BLaER1 treated with 17β-estradiol and CSF1 and Interleukin-3, amounts not matched to agents 10 nM and 100 nM (cell line): Measurements from ENCODE around the gene IDH3G.

ENCODE experiments used
- H3K27ac ChIP-seq, 11 experiments: shearing (Covaris generic); formaldehyde crosslinking; 2 replicates each; pipeline ENCODE4 v1.8.1; 2022
- H3K27me3 ChIP-seq, 11 experiments: shearing (Covaris generic); formaldehyde crosslinking; 2 replicates each; pipeline ENCODE4 v1.8.1; 2022
- H3K36me3 ChIP-seq, 11 experiments: shearing (Covaris generic); formaldehyde crosslinking; 2 replicates each; pipeline ENCODE4 v1.8.1; 2022
- H3K4me1 ChIP-seq, 10 experiments: shearing (Covaris generic); formaldehyde crosslinking; 2 replicates each; pipeline ENCODE4 v1.8.1; 2022
- H3K4me2 ChIP-seq, 11 experiments: shearing (Covaris generic); formaldehyde crosslinking; 2 replicates each; pipeline ENCODE4 v1.8.1; 2022
- H3K4me3 ChIP-seq, 10 experiments: shearing (Covaris generic); formaldehyde crosslinking; 2 replicates each; pipeline ENCODE4 v1.8.1; 2022
- H3K9ac ChIP-seq, 11 experiments: shearing (Covaris generic); formaldehyde crosslinking; 2 replicates each; pipeline ENCODE4 v1.8.1; 2022
- H3K9me3 ChIP-seq, 11 experiments: shearing (Covaris generic); formaldehyde crosslinking; replicated peaks in 1 of 11; 2 replicates each; pipeline ENCODE4 v1.8.1; 2022
- H4K20me1 ChIP-seq, 11 experiments: shearing (Covaris generic); formaldehyde crosslinking; 2 replicates each; pipeline ENCODE4 v1.8.1; 2022
- Cebpa-rat ChIP-seq, 11 experiments: shearing (Covaris generic); IDR thresholded peaks; 2 replicates each; pipeline ENCODE4 v1.8.1; 2022

IDH3G gene

DNA sequence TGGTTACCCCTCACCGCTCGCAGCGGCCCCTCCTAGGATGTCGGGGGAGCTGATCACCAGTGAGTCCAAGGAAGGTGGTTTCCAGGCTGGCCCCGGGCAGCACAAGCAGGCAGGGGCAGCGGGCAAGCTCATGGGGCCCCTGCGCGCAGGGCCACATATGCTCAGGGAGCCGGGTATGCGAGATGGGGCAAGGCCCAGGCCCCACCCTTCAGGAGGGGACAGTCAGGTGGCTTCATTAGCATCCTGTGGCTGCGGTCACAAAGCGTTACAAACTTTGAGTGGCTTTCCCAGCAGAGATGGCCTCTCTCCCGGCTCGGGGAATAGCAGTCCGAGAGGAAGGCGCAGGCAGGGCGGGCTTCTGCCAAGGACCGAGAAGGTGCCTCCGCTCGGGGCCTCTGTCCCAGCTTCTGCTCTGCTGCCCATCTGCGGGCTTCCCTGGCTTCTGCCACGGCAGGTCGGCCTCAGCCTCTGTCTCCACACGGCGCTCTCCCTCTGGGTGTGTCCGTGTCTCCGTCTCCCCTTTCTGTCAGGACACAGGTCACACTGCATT lies 56.0 kb downstream of the IDH3G start:
- no peak for TF ChIP-seq Cebpa-rat (IDR thresholded peaks at IDR 0.05)
- H3K27ac ChIP-seq: no peak overlapping the region
- peaks cover 0 to 64% (median 13%) of the 10 kb centered on the region in 11 experiments; a peak in 14 of 22 replicates for H3K36me3 ChIP-seq
- H3K27me3 ChIP-seq: peaks cover 9 to 87% (median 53%) of the 10 kb centered on the region in 11 experiments; a peak in 20 of 22 replicates
- H3K9ac ChIP-seq: no peak overlapping the region
- peaks cover 12 to 91% (median 51%) of the 10 kb centered on the region in 11 experiments; a peak in 20 of 22 replicates for H4K20me1 ChIP-seq
- peaks cover 27 to 82% (median 70%) of the 10 kb centered on the region in 10 experiments for H3K4me1 ChIP-seq
- H3K4me3 ChIP-seq: no peak overlapping the region
- H3K9me3 ChIP-seq: peaks cover 0 to 33% (median 19%) of the 10 kb centered on the region in 11 experiments; a peak in 14 of 22 replicates
- no peak overlapping the region for H3K4me2 ChIP-seq

DNA sequence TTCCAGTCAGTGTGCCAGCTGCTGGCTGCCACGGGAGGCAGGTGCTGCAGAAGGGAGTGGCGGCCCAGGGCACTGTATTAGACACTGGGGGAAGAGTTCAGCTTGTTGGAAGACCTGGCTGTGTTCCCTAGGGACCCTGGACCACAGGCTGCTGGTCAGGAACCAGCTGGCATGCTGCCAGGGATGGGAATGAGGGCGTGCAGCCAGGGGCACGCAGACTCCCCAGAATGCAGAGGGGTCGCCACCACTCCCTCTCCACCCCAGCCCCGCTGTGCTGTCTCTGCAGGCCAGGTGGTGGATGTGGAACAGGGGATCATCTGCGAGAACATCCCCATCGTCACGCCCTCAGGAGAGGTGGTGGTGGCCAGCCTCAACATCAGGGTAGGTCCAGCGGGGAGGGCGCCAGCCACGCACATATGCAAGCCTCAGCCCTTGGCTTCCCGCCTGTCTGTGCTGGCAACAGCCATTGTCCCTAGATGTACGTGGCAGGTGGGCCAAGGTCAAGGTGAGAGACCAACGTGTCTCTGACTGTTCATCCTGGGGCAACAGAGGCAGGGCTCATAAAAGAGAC lies 57.2 kb downstream of the IDH3G start:
- H3K9me3 ChIP-seq: peaks cover 5 to 40% (median 27%) of the 10 kb centered on the region in 11 experiments; a peak in 21 of 22 replicates

DNA sequence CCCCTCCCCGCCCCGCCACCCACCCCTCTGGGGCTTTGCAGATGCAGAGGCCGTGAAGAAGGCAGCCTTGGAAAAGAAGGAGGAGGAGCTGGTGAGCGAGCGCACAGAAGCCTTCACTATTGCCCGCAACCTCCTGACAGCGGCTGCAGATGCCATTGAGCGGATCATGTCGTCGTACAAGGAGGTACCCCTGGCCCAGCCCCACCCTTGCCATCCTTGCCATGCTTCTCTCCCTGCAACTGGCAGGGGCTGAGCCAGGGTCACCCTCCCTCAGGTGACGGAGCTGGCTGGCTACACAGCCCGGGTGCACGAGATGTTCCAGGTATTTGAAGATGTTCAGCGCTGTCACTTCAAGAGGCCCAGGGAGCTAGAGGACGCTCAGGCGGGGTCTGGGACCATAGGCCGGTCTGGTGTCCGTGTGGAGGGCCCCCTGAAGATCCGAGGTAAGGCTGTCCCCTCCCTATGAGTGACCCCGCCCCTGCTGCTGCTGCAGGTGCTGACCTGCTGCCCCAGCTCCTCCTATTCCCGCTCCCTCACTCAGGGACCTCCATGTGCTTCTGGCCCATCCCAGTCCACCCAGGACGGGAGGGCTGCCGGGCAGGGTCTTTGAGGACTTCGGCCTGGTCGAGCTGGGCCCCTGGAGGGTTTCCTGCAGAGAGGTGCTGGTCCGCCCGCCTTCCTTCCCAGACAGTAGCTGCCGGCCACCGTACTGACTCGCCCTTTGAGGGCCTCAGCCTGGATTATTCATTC lies 57.9 kb downstream of the IDH3G start:
- Histone ChIP-seq H3K4me2 (peak overlapping the region in 10 of 11 experiments; percentile 36 to 65 (median 56); a peak in 18 of 22 replicates), H3K9ac (peak overlapping the region in 1 of 11 experiments; percentile 44; a peak in 1 of 22 replicates), H3K4me1 (peaks cover 36 to 86% (median 66%) of the 10 kb centered on the region in 10 experiments), H3K4me3 (no peak overlapping the region), H3K27ac (no peak overlapping the region), H4K20me1 (peaks cover 12 to 88% (median 42%) of the 10 kb centered on the region in 11 experiments; a peak in 20 of 22 replicates), H3K9me3 (peaks cover 13 to 46% (median 35%) of the 10 kb centered on the region in 11 experiments), H3K36me3 (peaks cover 3 to 66% (median 19%) of the 10 kb centered on the region in 11 experiments; a peak in 17 of 22 replicates), H3K27me3 (peaks cover 4 to 91% (median 61%) of the 10 kb centered on the region in 11 experiments; a peak in 20 of 22 replicates)
- TF ChIP-seq Cebpa-rat (IDR thresholded peaks at IDR 0.05): no peak

More for the DNA sequence above, 57.2 kb downstream of the IDH3G start:
- TF ChIP-seq Cebpa-rat (IDR thresholded peaks at IDR 0.05): no peak
- H3K4me3 ChIP-seq: no peak overlapping the region
- H3K9ac ChIP-seq: peak overlapping the region in 1 of 11 experiments; percentile 44; a peak in 1 of 22 replicates
- peaks cover 30 to 83% (median 65%) of the 10 kb centered on the region in 10 experiments for H3K4me1 ChIP-seq
- H4K20me1 ChIP-seq: peaks cover 12 to 92% (median 46%) of the 10 kb centered on the region in 11 experiments; a peak in 20 of 22 replicates
- no peak overlapping the region for H3K27ac ChIP-seq
- peaks cover 9 to 91% (median 60%) of the 10 kb centered on the region in 11 experiments; a peak in 20 of 22 replicates for H3K27me3 ChIP-seq
- peaks cover 0 to 66% (median 13%) of the 10 kb centered on the region in 11 experiments; a peak in 15 of 22 replicates for H3K36me3 ChIP-seq
- H3K4me2 ChIP-seq: peak overlapping the region in 7 of 11 experiments; percentile 46 to 65 (median 59); a peak in 11 of 22 replicates
